DOHH2 (cell line): ENCODE results near the gene CEMIP2.

ENCODE experiments used
- EZH2phosphoT487 ChIP-seq: fragments of 200-600 bp; sonication (generic); IDR thresholded peaks from 2 replicates; pipeline ENCODE4 v1.6.1; 2017; ENCODE audit warnings: borderline replicate concordance, mild to moderate bottlenecking, antibody characterized with exemption, low read length, moderate library complexity, mixed read lengths
- TF ChIP-seq, protein P1 (sequence below): fragments of 200-600 bp; sonication (generic); IDR thresholded peaks from one replicate; pipeline ENCODE4 v1.5.1; 2014; ENCODE audit warnings: antibody characterized with exemption, mild to moderate bottlenecking, low read depth, low read length; ENCODE audit not compliant: poor library complexity, severe bottlenecking

DNA sequence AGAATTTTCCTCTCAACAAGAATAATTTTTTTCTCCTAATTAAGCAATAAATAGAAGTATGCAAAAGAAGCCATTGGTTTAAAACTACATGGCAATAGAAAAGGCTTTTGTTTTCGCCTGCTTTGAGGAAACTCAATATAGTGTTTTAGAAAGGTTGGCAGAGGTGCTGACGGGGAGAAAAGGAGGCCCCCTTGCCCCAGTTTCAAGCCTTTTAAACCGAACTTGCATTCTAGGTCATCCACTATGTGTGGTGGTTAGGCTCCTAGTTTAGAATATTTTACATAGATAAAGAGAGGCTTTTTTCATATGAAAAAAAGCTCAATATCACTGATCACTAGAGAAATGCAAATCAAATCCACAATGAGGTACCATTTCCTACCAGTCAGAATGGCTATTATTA, 33.5 kb upstream of the CEMIP2 start:
- TF ChIP-seq, protein P1, sequence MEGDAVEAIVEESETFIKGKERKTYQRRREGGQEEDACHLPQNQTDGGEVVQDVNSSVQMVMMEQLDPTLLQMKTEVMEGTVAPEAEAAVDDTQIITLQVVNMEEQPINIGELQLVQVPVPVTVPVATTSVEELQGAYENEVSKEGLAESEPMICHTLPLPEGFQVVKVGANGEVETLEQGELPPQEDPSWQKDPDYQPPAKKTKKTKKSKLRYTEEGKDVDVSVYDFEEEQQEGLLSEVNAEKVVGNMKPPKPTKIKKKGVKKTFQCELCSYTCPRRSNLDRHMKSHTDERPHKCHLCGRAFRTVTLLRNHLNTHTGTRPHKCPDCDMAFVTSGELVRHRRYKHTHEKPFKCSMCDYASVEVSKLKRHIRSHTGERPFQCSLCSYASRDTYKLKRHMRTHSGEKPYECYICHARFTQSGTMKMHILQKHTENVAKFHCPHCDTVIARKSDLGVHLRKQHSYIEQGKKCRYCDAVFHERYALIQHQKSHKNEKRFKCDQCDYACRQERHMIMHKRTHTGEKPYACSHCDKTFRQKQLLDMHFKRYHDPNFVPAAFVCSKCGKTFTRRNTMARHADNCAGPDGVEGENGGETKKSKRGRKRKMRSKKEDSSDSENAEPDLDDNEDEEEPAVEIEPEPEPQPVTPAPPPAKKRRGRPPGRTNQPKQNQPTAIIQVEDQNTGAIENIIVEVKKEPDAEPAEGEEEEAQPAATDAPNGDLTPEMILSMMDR, result no peak
- TF ChIP-seq EZH2phosphoT487, result no peak
